Right ventricle myocardium inferior (tissue), 1 donor: ENCODE results near the gene CREBBP. TPM values are rescaled to one million over a fixed set of nuclear protein-coding genes. Genes with fewer than 3 reads are reported as not detected.
A peak's percentile ranks its signal among the peaks of the same experiment; 100 is the strongest.

ENCODE experiments used
- ATAC-seq: fragments of 200-7000 bp; cut with Tn5 transposase; one replicate; pipeline ENCODE4 v1.9.1; 2020; ENCODE audit warnings: mild to moderate bottlenecking, moderate library complexity
- DNase-seq: peaks from one replicate; pipeline ENCODE4 v3.0.0; 2021; ENCODE audit errors: missing footprints
- intact Hi-C: fragments of 100-400 bp; cut with DNase I; formaldehyde crosslinking; loops from one replicate; pipeline ENCODE4 v1.11.0; 2022
- total RNA-seq: library from RNA; stranded (reverse); fragmentation: NEBNext Ultra II Directional; extraction: Animal tissue kit (Norgen Biotek cat#: 25700); gene quantifications from one replicate; pipeline ENCODE4 v1.2.1, GENCODE V29; 2021
- donor health status: DM: no; HTN: yes; CAD: no; lungs with severe emphysema.

CREBBP gene
- total RNA-seq, 1 donor from 2014 or later, result 38.0 TPM

DNA sequence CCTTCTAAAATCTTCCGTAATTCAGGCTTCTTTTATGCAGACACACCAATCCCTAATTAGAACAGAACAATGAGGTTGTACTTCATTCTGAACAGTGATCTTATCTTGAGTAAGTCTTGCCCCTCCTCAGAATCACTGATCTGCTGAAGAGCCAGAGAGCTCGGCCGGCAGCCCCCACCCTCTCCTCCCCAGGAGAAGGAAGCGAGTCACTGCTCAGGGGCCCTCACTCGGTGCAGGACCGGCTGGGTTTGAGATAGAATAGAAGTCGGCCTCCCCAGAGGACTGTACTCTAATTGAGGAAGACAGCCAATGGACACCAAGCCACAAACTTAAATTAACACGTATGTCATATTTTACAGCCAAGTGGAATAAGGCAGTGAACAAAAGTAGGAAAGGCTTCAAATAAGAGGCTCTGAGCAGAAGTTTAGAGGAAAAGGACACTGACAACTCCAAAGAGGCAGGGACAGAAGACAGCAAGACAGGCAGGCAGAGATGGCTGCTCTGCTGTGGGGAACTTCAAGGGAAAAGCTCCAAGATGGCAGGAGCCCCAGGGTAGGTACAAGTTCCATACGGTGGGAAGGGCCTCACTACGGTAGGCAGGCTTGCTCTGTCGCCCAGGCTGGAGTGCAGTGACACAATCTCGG lies 18.6 kb downstream of the CREBBP start:
- DNase-seq, result peak; percentile 76

DNA sequence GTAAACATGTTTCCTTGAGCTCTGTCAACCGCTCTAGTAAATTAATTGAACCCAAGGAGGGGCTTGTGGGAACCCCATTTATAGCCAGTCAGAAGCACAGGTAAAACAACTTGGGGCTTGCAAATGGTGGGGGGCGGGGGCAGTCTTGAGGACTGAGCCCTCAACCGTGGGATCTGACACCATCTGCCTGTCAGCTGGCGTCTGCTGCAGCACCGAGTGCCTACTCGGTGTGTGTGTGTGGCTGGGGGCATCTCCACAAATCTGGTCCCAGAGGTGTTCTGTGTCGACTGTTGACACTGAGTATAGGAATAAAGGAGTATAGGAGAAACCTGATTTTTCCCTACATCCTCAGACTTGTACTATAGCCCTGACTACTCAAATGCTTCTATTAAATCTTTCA lies 20.6 kb downstream of the CREBBP start:
- no peak for ATAC-seq
- intact Hi-C loops, result loop anchor here (5.0 kb wide), 1 partner anchor 38 kb away; no protein-coding TSS in a partner anchor
- DNase-seq, result no peak

More for the DNA sequence above, 18.6 kb downstream of the CREBBP start:
- intact Hi-C loops, result no loop called here
- ATAC-seq, result peak; percentile 50

DNA sequence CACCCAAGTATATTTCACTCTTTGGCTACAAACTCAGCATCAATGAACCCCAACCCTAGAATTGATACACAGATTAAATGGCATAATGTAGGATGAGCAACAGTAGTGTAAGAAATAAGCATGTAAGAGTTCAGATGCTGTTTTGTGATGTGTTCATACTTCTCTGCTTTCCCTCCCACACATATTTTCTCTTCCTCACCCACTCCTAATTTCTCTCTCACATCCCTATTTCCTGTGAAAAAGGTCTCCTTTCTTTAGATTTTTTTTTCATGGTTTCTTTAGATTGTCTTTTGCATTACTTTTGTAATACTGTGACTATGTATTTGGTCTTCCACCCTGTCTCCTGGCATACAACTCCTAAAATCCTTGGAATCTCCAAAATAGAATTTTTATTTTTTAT lies 21.7 kb downstream of the CREBBP start:
- no peak for DNase-seq
- intact Hi-C loops, result loop anchor here (5.0 kb wide), 1 partner anchor 36 kb away; no protein-coding TSS in a partner anchor
- no peak for ATAC-seq

DNA sequence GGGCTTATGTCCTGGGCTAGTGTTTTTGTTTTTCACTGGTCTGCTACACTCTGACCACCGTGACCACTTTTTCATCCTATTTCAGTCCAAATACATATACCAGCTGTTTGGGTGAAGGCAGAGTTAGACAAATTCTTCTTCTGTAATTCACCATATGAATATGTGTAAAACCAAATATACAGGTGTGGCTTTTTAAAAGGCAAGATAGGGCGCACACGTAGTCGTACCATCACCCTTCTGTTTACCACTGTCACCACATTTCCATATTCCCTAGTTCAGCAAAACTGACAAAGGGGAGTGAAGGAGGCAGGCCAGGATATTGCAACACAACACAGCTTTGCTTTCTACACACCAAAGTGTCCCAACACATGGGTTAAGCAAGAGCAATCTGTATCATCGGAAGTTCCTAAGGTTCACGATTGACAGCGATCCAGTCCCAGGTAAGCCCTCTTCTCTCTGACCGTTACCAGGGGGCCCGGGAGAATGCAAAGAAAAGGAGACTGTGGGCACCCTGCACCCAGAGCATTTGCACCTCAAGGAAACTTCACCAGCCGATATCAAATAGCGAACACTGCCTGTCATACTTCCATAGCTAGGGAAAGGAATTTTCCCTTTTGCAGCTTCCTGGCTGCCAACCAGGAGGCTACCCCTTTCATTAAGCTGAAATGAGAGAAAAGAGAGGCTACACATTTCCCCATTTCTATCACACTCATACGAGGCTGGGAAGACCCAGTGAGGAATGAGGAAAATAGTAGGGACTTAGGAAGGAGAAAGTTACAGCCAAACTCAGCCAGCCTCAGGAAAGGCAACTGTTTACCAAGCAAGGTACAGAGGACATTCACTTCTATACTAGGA lies 23.1 kb downstream of the CREBBP start:
- no peak for DNase-seq
- ATAC-seq, result peak; percentile 80
- intact Hi-C loops, result loop anchor here (5.0 kb wide), 1 partner anchor 35 kb away; no protein-coding TSS in a partner anchor

DNA sequence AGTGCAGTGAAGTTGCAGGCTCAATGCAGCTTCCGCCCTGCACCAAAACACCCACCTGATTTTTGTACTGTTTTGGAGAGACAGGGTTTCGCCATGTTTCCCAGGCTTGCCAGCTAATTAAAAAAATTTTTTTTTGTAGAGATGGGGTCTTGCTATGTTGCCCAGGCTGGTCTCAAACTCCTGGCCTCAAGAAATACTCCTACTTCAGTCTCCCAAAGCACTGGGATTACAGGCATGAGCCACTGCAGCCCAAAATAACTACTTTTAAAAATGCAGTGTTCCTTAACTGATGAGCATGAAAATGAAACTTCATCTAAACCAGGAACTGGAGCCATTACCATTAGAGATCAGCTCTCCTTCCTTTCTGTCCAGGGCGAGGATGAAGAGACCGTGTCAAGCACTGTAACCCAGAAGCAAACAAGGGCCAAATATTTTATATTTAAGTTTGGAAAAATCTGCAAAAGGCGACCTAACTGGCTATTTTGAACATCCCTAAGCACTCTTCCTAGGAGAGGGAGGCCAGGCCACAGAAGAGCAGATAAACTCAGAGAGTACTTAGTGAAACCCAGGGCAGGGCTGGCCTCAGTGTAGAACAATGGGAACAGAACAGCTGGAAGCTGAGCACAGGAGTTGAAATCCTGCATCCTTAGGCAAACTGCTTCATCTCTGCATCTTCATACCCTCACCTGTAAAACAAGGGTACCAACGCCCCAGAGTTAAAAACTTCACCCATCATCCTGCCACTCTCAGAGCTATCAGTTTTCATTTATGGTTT lies 24.0 kb downstream of the CREBBP start:
- ATAC-seq (peak; percentile 28), DNase-seq (no peak)
- intact Hi-C loops, result loop anchor here (5.0 kb wide), 1 partner anchor 34 kb away; no protein-coding TSS in a partner anchor

- ATAC-seq, result no peak
- no peak for DNase-seq
- intact Hi-C loops, result loop anchor here (5.0 kb wide), 1 partner anchor 33 kb away; no protein-coding TSS in a partner anchor
Observed at GRCh38 chr16:3854750-3855541, 25.6 kb downstream of the CREBBP start.

DNA sequence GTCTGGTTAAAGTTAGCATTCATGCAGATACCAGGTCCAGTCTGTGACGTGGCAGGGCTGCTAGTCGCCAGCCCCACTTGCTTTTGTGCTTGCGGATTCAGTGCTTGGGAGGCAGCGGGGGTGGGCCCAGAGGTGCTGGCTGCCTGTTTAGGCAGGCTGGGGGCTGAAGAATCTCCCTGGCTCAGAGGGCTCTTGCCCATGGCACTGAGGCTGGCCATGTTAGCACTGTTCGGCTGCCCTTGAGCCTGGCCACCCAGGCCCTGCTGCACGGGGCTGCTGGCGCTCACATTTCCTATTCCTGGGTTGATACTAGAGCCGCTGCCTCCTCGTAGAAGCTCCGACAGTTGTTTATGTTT lies 30.0 kb downstream of the CREBBP start:
- intact Hi-C loops, result no loop called here
- no peak for ATAC-seq
- no peak for DNase-seq

DNA sequence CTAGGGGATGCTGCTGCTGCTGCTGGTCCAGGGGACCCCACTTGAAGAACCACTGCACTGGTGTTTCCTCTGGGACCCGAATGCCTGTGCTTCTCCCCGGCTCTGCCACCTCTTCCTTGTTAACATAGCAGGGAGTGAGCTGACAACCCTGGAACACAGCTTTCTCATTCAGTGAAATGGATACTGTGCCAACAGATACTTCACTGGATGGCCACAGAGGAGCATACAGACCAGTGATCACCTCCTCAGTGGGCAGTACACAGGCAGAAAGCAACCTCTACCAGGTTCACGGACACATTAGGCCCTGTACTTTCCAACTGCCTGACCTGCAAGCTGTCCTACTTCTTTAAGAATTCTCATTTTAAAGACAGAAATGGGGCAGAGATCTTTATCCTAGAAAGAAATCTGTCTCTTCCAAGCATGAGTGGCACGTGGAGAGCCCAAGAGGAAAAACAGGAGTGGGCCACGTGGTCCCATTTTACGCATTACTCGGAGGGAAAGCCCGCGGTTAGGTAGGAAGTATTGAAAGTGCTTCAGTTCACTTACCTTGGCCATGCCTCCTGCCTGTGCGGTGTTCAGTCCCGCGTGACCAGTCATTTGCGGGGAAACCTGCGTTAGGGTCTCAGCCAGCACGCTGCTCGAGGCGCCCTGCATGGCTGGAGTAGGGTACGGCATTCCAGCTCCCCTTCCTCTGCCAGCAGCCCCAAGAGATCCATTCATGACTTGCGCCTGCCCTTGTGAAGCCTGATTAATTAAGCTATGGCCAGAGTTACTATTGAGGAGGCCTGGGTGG lies 30.6 kb downstream of the CREBBP start:
- ATAC-seq (no peak), DNase-seq (no peak)
- intact Hi-C loops, result no loop called here

DNA sequence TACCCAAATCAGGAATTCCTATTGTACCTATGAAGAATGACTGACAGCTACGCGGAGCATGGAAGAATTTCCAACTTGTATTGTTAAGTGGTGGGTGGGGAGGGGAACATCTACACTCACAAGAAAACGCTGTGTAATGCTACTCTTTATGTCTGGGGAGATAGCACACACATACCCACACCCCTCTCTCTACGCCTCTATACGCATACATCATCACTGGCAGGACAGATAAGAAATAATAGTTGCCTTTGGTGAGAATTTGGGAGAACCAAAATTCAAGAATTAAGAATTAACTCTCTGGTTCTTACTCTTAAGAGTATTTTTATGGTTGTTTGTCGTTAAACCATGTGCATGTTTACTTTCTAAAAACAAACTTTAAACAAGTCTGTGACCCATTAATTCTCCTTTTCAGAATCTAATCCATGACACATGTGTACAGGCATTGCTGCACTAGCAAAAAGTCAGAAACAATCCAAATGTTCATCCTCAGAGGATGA lies 33.9 kb downstream of the CREBBP start:
- DNase-seq (no peak), ATAC-seq (no peak)
- intact Hi-C loops, result no loop called here

- intact Hi-C loops, result no loop called here
- no peak for DNase-seq
Observed at GRCh38 chr16:3846087-3846486, 34.4 kb downstream of the CREBBP start.

DNA sequence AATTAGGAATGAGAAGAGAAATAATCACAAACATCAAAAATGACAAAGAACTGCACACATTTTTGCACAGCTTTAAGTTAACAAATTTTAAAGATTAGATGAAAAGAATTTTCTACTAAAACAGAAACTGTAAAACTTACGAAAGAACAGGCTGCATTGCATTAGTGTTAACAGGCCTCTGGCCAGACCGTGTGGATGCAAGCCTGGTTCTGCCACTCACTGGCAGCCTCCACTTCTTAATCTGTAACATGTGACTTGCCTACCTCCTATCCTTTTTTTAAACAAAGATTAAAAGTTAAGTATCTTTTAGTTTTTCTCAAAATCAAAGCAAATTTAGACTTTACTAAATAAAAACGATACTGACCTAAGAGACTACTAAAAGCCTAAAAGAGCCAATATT lies 37.5 kb downstream of the CREBBP start:
- intact Hi-C loops, result no loop called here
- DNase-seq (no peak), ATAC-seq (peak; percentile 46)

More at GRCh38 chr16:3846087-3846486, 34.4 kb downstream of the CREBBP start:
- no peak for ATAC-seq

GRCh38 chr16:3841729-3842508 lies 38.6 kb downstream of the CREBBP start:
- no peak for ATAC-seq
- DNase-seq, result no peak
- intact Hi-C loops, result no loop called here

GRCh38 chr16:3839402-3840184 lies 40.9 kb downstream of the CREBBP start:
- intact Hi-C loops, result no loop called here
- DNase-seq (no peak), ATAC-seq (no peak)

- intact Hi-C loops, result no loop called here
- no peak for ATAC-seq
- DNase-seq, result no peak
Observed at GRCh38 chr16:3838600-3839401, 41.7 kb downstream of the CREBBP start.

- ATAC-seq (no peak), DNase-seq (no peak)
- intact Hi-C loops, result no loop called here
Observed at GRCh38 chr16:3837851-3838586, 42.5 kb downstream of the CREBBP start.
